ENCODE data around the gene ATP5ME.
A peak's percentile ranks its signal among the peaks of the same experiment; 100 is the strongest.
"Not testable (repeated sequence)": the region's sequence is repeated elsewhere in the genome, so short reads cannot be mapped to it uniquely, and the experiment has no call there.

Gene ATP5ME, protein sequence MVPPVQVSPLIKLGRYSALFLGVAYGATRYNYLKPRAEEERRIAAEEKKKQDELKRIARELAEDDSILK

DNA sequence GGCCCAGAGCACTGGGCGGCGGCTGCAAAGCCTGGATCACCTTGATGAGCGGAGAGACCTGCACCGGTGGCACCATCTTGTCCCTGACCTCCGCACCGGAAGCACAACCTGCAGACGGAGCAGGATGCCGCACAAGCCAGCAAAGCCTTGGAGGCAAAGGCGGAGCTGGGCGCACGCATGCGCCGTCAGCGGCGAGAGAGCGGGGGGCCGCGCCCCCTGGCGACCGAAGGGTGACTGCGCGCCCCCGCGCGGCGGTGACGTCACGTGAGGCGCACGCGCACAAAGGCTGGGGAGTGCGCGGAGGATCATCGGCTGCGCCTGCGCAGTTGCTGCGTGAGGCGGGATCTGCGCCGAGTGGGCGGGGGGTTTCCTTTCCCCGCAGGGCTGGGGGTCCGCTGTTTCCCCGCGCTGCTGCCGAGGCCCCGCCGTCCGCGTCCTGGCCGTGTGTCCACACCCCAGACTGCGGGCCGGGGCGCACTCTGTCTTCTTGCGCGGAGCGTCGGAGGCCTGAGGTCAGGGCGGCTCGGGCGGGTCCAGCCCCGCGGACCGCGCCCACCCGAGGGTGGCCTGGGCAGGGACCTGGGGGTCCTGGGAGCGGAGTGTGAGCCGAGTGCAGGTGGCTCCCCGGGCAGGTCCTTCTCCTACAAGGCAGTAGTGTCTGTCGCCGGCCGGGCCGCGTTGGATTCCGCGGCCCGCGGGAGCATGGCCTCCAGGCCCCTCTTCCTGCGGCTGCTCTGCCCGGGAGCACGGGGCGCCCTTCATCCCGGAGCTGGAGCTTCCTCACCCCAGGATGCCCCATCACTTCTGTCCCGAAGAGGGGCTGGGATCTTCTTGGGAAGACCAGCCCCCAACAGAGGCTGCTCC, at the start of gene ATP5ME, which contains the start of gene MYL5:
ATP5ME (minus strand) TSS at position 105 of the 864 bp plus-strand sequence; CDS start at position 76, 29 bp downstream.
MYL5 (plus strand) TSS at position 371 of the 864 bp plus-strand sequence. CDS start 3,485 bp downstream, outside the sequence.
- peak; percentile 95 for FAIRE-seq
- DNase-seq (ENCODE audit: insufficient read length, low spot score): peak; percentile 99

DNA sequence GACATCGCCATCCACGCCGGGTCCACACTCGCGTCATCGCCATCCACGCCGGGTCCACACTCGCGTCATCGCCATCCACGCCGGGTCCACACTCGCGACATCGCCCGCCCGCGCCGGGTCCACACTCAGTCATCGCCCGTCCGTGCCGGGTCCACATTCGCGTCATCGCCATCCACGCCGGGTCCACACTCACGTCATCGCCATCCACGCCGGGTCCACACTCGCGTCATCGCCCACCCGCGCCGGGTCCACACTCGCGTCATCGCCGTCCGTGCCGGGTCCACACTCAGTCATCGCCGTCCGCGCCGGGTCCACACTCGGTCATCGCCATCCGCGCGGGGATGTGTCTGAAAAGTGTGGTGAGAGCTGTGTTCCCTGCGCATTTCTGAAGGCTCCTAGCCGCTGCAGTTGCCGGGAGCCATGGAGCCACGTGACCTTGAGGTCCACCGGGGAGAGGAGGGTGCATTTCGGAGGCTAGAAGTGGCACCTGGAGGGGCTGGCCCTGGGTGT, 48.8 kb upstream of the ATP5ME start:
- FAIRE-seq (no peak), DNase-seq (ENCODE audit: insufficient read length, low spot score) (no peak)

DNA sequence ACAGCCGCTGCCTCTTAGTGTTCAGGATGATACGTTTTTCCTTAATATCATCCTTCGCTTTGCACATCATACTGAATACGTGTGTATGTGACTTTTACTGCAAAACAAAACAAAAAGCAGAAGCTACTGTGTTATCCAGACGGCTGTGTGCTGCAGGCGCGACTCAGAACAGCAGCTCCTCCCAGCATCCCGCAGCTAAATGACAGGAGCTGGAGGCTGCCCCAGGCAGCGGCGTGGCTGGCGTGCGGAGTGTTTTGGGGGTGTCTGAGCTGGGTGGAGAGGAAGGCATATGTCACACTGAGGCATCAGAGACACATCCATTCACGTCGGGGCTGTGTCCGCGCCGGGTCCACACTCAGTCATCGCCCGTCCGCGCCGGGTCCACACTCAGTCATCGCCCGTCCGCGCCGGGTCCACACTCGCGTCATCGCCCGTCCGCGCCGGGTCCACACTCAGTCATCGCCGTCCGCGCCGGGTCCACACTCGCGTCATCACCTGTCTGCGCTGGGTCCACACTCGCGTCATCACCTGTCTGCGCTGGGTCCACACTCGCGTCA, 48.2 kb upstream of the ATP5ME start:
- no peak for DNase-seq (ENCODE audit: insufficient read length, low spot score)
- FAIRE-seq: no peak

DNA sequence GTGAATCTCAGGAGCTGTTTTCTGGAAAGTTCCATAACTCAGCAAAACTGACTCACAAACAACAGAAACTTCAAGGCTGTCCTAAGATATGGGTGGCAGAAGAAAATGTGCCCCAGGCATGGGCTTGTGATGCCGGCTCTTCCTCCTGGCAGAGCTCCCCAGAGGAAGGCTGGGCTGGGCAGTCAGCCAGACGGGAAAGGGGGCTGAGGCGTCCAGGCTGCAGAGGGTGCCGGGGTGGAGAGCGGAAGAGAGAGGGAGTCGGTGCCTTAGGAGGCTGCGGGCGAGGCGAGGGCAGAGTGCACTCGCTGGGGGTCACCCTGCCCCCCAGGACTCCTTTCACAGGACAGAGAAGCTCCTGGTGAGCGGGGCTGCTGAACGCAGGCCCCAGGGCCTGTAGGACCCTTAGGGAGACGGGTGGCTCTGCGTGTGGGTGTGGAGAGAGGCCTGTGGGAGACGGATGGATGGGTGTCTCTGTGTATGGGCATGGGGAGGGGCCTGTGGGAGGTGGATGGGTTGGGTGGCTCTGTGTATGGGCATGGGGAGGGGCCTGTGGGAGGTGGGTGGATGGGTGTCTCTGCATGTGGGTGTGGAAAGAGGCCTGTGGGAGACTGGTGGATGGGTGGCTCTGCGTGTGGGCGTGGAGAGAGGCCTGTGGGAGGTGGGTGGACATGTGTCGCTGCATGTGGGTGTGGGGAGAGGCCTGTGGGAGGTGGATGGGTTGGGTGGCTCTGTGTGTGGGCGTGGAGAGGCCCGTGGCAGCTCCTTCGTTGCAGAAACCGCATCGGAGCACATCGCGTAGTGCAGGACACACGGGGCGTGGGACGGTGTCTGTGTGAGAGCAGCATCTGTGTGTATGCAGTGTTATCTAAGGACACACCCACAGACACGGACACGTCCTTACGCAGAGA, 47.4 kb upstream of the ATP5ME start:
- no peak for FAIRE-seq
- no peak for DNase-seq (ENCODE audit: insufficient read length, low spot score)

DNA sequence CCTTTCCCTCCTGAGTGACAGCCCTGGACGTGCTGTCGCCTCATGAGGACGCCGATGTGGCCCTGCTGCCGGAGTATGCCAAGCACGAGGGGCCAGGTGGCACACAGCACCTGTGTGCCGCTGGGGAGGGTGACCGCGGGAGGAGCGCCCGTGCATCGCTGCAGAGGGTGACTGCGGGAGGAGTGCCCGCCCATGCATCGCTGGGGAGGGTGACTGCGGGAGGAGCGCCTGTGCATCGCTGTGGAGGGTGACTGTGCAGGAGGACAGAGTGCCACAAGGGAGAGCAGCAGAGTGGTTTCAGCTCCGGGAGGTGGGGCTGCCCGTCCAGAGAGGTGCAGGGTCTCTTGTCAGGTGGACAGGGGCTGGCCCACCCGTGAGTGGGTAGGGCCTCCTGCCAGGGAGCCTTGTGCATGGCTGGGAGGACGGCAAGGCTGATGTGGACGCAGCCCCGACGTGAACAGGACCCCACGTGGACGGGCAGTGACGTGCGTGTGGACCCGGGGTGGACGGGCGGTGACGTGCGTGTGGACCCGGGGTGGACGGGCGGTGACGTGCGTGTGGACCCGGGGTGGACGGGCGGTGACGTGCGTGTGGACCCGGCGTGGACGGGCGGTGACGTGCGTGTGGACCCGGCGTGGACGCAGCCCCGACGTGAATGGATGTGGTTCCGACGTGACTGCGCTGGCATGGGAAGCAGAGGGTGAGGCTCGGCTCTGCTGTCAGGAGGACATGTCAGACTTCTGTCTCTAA, 46.2 kb upstream of the ATP5ME start:
- DNase-seq (ENCODE audit: insufficient read length, low spot score) (no peak), FAIRE-seq (no peak)

DNA sequence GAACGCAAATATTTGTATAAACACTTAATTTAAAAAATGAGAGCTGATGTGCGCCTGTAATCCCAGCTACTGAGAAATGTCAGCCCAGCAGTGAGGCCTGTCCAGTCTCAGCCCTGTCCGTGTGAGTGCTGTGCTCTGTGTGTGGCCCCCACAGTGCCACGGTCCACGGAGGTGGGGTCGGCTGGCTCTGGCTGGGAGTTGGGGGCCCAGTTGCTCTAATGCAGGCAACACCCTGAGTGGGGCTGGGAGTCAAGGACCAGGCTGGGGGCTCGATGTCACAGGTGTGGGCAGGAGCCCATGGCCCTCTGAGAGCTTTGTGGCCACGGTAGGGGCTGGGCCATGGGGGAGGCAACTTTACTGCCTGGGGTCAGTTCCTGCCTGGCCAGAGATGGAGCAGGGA, 44.4 kb upstream of the ATP5ME start:
- FAIRE-seq (no peak), DNase-seq (ENCODE audit: insufficient read length, low spot score) (no peak)

DNA sequence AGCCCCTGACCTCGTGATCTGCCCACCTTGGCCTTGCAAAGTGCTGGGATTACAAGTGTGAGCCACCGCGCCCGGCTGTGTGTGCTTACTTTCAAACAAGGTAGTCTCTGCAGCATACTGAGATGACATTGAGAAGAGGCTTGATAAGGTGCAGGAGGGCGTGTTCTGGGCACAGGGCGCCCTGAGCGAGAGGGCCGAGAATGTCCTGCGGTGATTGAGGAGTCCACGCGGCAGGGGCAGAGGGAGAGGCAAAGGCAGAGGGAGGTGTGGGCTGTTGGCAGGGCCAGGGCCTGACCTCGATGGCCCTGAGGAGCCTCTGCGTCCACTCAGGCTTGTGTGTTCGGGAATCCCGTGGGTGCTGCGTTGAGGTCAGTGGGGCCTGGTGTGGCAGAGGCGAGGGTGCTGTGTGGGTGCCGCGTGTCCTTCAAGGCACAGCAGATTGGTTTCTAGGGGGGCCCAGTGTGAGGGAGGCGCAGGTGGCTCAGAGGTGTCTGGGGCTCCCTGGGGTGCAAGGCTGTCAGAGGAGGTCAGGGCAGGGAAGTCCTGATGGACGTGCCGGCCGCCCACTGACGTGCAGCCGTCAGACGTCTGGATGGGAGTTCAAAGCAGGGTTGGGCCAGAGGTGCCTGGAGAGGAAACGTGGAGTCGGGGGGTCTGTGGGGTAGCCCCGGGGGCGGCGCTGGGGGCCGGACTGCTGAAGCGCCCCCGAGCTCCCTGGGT, 43.7 kb upstream of the ATP5ME start:
- no peak for FAIRE-seq
- DNase-seq (ENCODE audit: insufficient read length, low spot score): no peak

DNA sequence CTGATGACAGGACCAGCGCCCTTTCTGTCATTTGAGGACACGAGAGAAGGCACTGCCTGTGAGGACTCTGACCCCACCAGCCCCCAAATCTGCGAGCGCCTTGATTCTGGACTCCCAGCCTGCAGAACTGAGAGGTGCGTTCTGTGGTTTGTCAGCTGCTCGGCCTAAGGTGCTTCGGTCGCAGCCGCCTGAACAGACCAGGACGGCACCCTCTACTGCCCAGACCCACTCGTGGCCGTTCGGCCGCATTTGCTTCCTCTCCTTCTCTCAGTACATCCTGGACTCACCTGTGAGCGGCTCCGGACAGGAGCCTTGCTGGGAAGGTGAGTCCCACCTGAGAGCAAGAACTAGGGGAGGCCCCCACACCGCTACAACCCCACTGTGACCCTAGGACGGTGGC, 40.0 kb upstream of the ATP5ME start:
- FAIRE-seq (no peak), DNase-seq (ENCODE audit: insufficient read length, low spot score) (no peak)

DNA sequence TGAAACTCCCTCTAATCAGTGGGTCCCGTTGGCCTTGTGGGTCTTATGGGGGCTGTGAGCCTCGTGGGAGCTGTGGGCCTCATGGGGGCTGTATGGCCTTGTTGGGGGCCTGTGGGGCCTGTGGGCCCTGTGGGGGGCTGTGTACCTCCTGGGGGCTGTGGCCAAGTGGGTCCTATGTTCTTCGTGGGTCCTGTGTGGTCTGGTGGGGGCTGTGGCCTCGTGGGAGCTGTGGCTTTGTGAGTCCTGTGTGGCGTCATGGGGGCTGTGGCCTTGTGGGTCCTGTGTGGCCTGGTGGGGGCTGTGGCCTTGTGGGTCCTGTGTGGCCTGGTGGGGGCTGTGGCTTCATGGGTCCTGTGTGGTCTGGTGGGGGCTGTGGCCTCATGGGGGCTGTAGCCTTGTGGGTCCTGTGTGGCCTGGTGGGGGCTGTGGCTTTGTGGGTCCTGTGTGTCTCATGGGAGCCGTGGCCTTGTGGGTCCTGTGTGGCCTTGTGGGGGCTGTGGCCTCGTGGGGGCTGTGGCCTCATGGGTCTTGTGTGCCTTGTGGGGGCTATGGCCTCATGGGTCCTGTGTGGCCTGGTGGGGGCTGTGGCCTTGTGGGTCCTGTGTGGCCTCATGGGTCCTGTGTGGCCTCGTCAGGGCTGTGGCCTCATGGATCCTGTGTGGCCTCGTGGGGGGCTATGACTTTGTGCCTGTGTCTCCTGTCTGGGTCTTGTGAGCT, 39.0 kb upstream of the ATP5ME start:
- FAIRE-seq: no peak
- DNase-seq (ENCODE audit: insufficient read length, low spot score): no peak

DNA sequence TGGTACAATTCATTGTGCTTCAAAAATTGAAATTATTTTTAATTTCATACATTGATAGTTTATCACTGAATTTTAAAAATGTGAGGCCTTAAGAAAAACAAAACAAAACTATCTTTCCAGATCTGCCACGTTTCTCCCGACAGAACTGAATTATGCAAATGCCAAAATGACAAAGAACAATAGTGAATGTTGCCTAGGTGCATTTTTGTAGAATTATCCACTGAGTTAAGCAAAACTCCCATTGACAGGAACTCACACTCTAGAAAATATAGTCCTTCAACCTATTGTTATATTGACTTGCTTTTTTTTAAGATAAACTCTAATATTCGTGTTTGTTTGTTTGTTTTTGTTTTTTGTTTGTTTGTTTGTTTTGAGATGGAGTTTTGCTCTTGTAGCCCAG, 38.0 kb upstream of the ATP5ME start:
- DNase-seq (ENCODE audit: insufficient read length, low spot score) (no peak), FAIRE-seq (no peak)

DNA sequence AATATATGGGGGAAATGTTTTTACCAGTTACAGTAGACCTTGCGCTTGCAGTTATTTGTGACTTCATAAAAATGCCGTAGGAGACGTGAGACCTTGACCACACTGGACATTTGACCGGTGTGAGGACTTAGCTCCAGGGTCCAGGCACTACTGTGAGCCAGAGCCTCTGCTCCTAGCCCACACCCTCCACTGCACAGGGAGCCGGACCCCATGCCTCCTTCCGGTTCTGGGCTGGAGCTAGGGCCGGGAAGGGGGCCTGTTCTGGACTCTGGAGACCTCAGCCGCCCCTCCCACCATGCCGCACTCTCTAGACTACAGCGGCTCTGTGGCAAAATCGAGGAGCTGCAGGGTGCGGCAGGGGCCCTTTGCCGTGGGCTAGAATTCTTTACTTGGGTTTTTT, 36.8 kb upstream of the ATP5ME start:
- no peak for FAIRE-seq
- no peak for DNase-seq (ENCODE audit: insufficient read length, low spot score)

DNA sequence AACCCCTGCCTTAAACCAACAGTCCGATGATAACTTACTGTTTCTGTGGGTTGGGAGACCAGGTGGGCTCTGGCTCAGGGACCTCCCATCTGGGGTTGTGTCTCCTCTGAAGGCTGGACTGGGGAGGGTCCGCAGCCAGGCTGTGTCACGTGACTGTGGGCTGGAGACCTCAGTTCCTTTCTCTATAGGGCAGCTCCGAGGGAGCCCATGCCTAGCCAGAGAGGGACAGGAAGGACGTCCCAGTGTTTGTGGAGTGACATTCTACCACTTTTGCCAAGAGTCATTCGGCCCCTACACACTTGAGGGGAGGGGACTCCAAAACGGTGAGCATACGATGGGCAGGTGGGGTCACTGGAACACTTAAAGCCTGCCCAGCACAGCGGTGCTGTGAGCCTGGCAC, 36.0 kb upstream of the ATP5ME start:
- no peak for FAIRE-seq
- no peak for DNase-seq (ENCODE audit: insufficient read length, low spot score)

DNA sequence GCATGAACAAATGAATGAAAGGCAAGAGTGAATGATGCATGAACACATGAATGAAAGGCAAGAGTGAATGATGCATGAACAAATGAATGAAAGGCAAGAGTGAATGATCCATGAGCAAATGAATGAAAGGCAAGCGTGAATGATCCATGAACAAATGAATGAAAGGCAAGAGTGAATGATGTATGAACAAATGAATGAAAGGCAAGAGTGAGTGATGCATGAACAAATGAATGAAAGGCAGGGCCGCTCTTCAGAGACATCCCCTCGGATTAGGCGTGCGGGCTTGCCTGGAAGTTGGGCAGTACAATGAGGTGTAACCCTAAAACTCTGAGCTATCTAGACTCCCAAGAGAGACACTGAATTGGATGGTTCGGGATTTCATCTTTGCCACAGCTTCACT, 35.3 kb upstream of the ATP5ME start:
- no peak for DNase-seq (ENCODE audit: insufficient read length, low spot score)
- FAIRE-seq: no peak

DNA sequence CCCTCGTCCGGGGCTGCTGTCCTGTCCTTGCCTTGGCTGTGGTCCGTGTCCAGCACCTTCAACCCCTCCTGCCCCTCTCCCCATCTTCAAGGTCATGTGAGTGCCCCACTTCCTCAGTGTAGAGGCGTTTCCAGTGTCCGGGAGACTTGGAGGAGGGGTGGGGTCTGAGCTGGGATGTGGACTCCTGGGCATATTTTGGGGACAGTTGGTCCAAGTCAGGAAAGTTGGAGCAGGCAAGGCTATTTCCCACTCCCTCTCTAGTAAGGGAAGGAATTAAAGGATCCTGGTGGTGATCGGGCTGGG, 34.5 kb upstream of the ATP5ME start:
- DNase-seq (ENCODE audit: insufficient read length, low spot score): no peak
- no peak for FAIRE-seq

DNA sequence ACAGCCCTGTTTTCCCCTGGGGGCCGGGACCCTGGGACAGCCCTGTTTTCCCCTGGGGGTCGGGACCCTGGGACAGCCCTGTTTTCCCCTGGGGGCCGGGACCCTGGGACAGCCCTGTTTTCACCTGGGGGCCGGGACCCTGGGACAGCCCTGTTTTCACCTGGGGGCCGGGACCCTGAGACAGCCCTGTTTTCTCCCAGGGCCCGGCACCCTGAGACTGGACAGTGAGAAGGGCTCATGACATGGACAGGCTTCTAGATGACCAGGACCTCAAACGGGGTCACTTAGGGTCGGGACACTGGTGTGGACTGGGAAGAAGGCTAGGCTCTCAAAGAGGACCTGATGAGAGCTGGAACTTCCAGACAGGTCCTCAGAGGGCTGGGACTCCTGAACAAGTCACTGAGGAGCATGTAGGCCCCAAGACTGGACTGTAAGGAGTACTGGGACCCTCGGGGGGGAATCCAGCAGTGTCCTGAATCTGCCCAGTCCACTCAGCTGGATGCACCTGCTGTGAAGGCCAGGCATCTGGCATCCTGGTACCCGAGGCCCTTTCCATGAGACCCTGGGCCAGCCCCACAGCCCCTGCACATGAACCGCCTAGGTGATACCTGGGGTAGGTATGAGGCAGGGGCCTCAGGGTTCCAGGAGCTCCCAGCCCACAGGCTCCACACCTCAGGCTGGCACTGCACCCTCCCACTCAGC, 34.0 kb upstream of the ATP5ME start:
- no peak for DNase-seq (ENCODE audit: insufficient read length, low spot score)
- FAIRE-seq: no peak

DNA sequence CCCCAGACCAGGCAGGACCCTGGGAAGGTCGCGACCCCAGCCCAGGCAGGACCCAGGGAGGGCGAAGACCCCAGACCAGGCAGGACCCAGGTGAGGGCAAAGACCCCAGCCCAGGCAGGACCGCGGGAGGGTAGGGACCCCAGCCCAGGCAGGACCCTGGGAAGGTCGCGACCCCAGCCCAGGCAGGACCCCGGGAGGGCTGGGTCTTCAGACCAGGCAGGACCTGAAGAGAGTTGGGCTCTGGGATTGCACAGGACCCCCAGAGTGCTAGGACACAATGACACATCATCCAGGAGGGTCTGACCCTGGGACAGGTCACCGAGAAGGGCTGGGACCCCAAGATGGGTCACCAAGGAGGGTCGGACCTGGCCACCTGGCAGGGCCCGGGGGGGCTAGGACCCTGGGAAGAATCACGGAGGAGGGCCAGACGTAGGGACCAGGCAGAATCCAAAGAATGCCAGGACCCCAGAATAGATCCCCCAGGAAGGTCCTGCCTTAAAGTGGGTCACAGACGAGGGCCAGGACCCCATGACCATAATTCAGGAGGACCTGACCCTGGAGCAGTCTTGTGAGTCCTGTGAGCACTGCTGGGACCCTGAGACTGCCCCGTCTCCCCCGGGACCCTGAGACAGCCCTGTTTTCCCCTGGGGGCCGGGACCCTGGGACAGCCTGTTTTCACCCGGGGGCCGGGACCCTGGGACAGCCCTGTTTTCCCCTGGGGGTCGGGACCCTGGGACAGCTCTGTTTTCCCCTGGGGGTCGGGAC, 32.9 kb upstream of the ATP5ME start:
- DNase-seq (ENCODE audit: insufficient read length, low spot score): no peak

DNA sequence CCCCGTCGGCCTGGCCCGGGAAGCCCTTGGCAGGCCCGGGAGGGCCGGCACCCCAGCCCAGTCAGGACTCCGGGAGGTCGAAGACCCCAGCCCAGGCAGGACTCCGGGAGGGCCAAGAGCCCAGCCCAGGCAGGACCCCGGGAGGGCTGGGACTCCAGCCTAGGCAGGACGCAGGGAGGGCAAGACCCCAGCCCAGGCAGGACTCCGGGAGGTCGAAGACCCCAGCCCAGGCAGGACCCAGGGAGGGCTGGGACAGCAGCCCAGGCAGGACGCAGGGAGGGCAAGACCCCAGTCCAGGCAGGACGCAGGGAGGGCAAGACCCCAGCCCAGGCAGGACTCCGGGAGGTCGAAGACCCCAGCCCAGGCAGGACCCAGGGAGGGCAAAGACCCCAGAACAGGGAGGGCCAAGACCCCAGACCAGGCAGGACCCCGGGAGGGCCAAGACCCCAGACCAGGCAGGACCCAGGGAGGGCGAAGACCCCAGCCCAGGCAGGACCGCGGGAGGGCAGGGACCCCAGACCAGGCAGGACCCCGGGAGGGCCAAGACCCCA, 32.1 kb upstream of the ATP5ME start:
- DNase-seq (ENCODE audit: insufficient read length, low spot score): not testable (repeated sequence)
- peak; percentile 60 for FAIRE-seq

More for the DNA sequence above, 32.9 kb upstream of the ATP5ME start:
- FAIRE-seq: no peak

Measured in GM19239 (cell line).